COLO668 (cell line): Measurements from ENCODE around the gene MTR.
"Not testable (repeated sequence)": the region's sequence is repeated elsewhere in the genome, so short reads cannot be mapped to it uniquely, and the experiment has no call there.

Experiments
- DNase-seq: peaks from one replicate; lab custom pipeline; 2025; ENCODE audit not compliant: unreplicated experiment; lab: John Stamatoyannopoulos, UW

MTR gene

GRCh38 chr1:236895665-236896387, 100.7 kb downstream of the MTR start:
- DNase-seq = no peak

- DNase-seq = no peak
Observed at GRCh38 chr1:236896716-236897115, 101.6 kb downstream of the MTR start.

GRCh38 chr1:236904892-236905741, 110.0 kb downstream of the MTR start:
- DNase-seq = no peak

- no peak for DNase-seq
Observed at GRCh38 chr1:236907205-236907604, 112.1 kb downstream of the MTR start.

GRCh38 chr1:236908669-236909068, 113.6 kb downstream of the MTR start:
- DNase-seq = no peak

- DNase-seq = not testable (repeated sequence)
Observed at GRCh38 chr1:236911047-236911446, 116.0 kb downstream of the MTR start.

GRCh38 chr1:236913371-236914037, 118.4 kb downstream of the MTR start:
- no peak for DNase-seq

GRCh38 chr1:236914375-236914774, 119.3 kb downstream of the MTR start:
- DNase-seq = no peak

- DNase-seq = no peak
Observed at GRCh38 chr1:236916131-236916800, 121.2 kb downstream of the MTR start.

- no peak for DNase-seq
Observed at GRCh38 chr1:236917448-236917847, 122.4 kb downstream of the MTR start.

- DNase-seq = no peak
Observed at GRCh38 chr1:236920286-236920894, 125.3 kb downstream of the MTR start.

GRCh38 chr1:236921610-236922009, 126.5 kb downstream of the MTR start:
- DNase-seq = no peak

- DNase-seq = no peak
Observed at GRCh38 chr1:236922190-236922589, 127.1 kb downstream of the MTR start.

GRCh38 chr1:236925386-236925785, 130.3 kb downstream of the MTR start:
- no peak for DNase-seq

GRCh38 chr1:236930503-236930902, 135.4 kb downstream of the MTR start:
- DNase-seq = no peak

GRCh38 chr1:236938760-236939159, 143.7 kb downstream of the MTR start:
- DNase-seq = no peak

- no peak for DNase-seq
Observed at GRCh38 chr1:236942431-236942830, 147.3 kb downstream of the MTR start.

GRCh38 chr1:236944556-236944955, 149.5 kb downstream of the MTR start:
- no peak for DNase-seq

GRCh38 chr1:236945002-236945401, 149.9 kb downstream of the MTR start:
- no peak for DNase-seq

- DNase-seq = no peak
Observed at GRCh38 chr1:236947794-236948193, 152.7 kb downstream of the MTR start.

GRCh38 chr1:236948381-236948780, 153.3 kb downstream of the MTR start:
- no peak for DNase-seq
